Esophagus (tissue), 2 donors: ENCODE measurements around the gene ANTXR1. TPM values are rescaled to one million over a fixed set of nuclear protein-coding genes. Genes with fewer than 3 reads are reported as not detected.

Experiments
- H3K27ac ChIP-seq, 2 donors: one replicate each; pipeline ENCODE4 v1.5.1; 2013; ENCODE audit warnings: low read depth in 2 of 2, mild to moderate bottlenecking in 2 of 2, inconsistent platforms in 1 of 2, low read length in 1 of 2, moderate library complexity in 1 of 2
- H3K27me3 ChIP-seq, 2 donors: one replicate each; pipeline ENCODE4 v1.6.1; 2013; ENCODE audit warnings: low read length in 2 of 2, control low read depth in 1 of 2, mild to moderate bottlenecking in 1 of 2; ENCODE audit not compliant: insufficient read depth in 2 of 2, control insufficient read depth in 1 of 2
- H3K36me3 ChIP-seq, 2 donors: one replicate each; pipeline ENCODE4 v1.6.1; 2013; ENCODE audit warnings: low read length in 1 of 2; ENCODE audit not compliant: control insufficient read depth in 2 of 2, insufficient read depth in 2 of 2
- H3K4me1 ChIP-seq, 2 donors: one replicate each; pipeline ENCODE4 v1.6.1; 2013; ENCODE audit warnings: low read length in 1 of 2; ENCODE audit not compliant: control insufficient read depth in 2 of 2, insufficient read depth in 2 of 2
- H3K4me3 ChIP-seq, 2 donors: one replicate each; pipeline ENCODE4 v1.5.1; 2013; ENCODE audit warnings: low read length in 2 of 2, mild to moderate bottlenecking in 2 of 2, low read depth in 1 of 2, moderate library complexity in 1 of 2
- H3K9me3 ChIP-seq, 2 donors: one replicate each; pipeline ENCODE4 v1.6.1; 2013; ENCODE audit warnings: mild to moderate bottlenecking in 2 of 2, low read depth in 1 of 2, low read length in 1 of 2, moderate library complexity in 1 of 2; ENCODE audit not compliant: control insufficient read depth in 2 of 2, insufficient read depth in 1 of 2
- WGBS, 2 donors: extraction: QIAGEN DNeasy Blood & Tissue Kit; methylation state at CpG; one replicate each; pipeline ENCODE4 v1.1.7; 2013; 5-methylcytosine and 5-hydroxymethylcytosine counted together
- polyA plus RNA-seq, 2 donors: library from polyadenylated mRNA; stranded (reverse); fragments of 200-250 nt; gene quantifications; one replicate each; pipeline ENCODE4 v1.2.3, GENCODE V29; 2013
- donor health status: healthy with polysubstance abuse.
- donor health status: Bipolar disorder and iron deficiency.

The ANTXR1 gene
- polyA plus RNA-seq, 2 donors = 5.0 to 8.5 TPM

DNA sequence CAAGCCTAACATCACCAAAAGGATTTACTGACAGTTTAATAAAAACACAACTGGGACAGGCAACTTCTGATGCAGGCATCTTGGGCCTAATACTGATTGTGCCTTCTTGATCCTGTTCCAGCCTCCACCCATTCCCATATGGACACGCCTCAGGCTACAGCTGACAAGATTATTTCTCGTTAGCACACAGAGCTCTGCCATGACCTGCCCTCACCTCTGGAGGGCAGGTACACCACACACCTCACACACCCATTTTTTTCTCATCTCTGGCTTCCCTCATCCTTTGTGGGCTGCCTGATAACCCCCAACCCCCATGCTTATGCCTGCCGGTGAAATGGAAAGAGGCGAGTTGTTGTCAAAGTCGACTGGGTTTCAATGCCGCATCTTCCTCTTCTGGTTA lies 147.0 kb downstream of the ANTXR1 start:
- 52 to 61% methylated on average over 6 of the region's 6 CpGs for WGBS, 2 donors
- H3K27me3 ChIP-seq = no peaks in the 10 kb centered on the region
- H3K36me3 ChIP-seq = no peaks in the 10 kb centered on the region
- no peaks in the 10 kb centered on the region for H3K9me3 ChIP-seq
- H3K27ac ChIP-seq = peak overlapping the region; percentile 2 to 29
- no peak overlapping the region for H3K4me3 ChIP-seq
- H3K4me1 ChIP-seq = peaks cover 0 to 5% of the 10 kb centered on the region in 2 donors

DNA sequence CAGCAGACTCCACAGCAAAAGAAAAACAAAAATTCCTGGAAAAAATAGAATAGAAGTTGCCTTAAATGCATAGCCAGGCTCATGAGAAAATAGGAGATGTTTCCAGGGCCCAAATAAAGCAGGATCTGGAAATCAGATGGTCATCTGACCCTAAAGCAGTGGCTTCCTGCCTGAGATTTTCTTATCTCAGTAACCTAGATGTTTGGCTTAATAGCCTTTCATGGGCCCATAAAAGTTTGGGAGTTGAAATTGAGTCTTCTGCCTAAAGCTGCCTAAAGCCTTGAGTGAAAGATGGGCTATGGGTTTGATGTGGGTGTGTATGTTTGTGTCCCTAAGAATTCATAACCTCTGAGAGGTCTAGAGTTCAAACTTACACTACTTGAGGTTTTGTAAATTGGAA lies 149.1 kb downstream of the ANTXR1 start:
- peaks cover 0 to 6% of the 10 kb centered on the region in 2 donors for H3K4me1 ChIP-seq
- H3K9me3 ChIP-seq = no peaks in the 10 kb centered on the region
- H3K27ac ChIP-seq = peak overlapping the region in 1 of 2 donors; percentile 3
- H3K27me3 ChIP-seq = no peaks in the 10 kb centered on the region
- H3K36me3 ChIP-seq = no peaks in the 10 kb centered on the region
- H3K4me3 ChIP-seq = no peak overlapping the region

DNA sequence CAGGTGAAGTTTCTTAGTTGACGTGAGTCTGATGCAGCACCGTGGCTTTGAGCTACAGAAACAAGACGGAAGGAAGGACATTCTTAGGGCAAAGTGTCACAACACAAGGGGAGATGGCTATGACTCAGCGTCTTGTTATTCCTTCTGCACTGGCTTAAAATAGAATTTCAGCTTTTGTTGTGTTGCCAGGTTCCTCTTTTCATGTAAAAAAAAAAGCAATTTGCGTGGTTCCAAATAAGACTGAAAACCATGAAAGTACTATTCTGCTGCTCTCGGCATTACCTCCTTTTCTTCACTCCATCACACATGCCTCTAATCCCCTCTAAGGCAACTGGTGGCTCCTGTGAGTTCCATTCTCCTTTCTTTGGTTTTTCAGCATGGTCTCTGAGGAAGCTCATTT lies 150.1 kb downstream of the ANTXR1 start:
- Histone ChIP-seq H3K27ac (peak overlapping the region; percentile 40 to 61), H3K9me3 (no peaks in the 10 kb centered on the region), H3K4me1 (peaks cover 4 to 12% of the 10 kb centered on the region in 2 donors), H3K4me3 (no peak overlapping the region), H3K27me3 (no peaks in the 10 kb centered on the region), H3K36me3 (no peaks in the 10 kb centered on the region)
- 12 to 29% methylated on average over 6 of the region's 6 CpGs for WGBS, 2 donors

DNA sequence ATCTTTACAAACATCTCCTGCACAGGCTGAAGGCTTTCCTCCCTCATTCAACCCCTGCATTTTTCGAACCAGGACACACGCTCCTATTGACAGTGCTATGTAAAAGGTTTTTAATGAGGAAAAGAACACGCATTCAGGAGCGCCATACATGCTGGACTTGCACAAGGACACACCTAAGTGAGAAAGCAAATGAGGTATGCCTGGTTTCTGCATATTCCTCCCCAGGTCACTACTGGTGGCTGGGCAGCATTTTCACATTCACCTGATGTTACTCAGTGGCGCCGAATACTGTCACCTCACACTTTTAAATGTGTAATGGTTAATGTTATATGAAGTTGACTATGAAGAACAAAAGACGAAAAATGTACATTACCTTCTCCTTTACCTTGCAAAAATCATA lies 150.6 kb downstream of the ANTXR1 start:
- Histone ChIP-seq H3K27ac (peak overlapping the region; percentile 40 to 61), H3K9me3 (no peaks in the 10 kb centered on the region), H3K4me1 (peaks cover 4 to 13% of the 10 kb centered on the region in 2 donors), H3K27me3 (no peaks in the 10 kb centered on the region), H3K4me3 (no peak overlapping the region), H3K36me3 (no peaks in the 10 kb centered on the region)
- 90 to 93% methylated on average over 7 of the region's 7 CpGs for WGBS, 2 donors

DNA sequence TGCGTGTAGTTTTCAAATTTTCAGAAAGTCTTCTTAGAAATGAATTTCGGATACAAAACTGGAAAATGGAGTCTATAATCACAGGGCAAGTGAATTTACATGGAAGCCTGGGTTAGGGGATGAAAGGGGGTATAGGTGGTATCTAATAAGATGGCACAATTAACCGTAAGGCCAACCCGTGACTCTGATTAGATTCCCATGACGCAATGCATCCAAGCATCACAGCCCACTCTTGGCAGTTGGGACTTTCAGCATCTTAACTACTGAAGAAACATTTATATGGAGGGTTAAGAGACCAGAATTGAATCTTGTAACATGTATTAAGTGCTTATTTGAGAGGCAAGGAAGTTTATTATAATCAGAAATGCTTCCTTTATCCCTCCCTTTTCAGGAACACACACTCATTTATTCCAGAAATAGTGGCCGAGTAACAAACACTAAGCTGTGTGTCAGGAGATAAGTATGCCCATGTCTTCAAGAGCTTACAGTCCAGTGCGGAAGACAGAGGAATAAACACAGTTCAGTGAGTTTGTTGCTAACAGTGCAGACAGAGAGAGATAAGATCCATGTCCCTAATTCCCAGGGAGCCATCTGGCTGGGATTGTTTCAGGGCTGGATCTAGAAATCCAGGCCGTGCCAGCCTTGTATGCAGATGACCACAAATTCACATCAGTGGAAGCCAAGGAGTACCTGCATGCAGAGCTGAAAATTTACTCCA lies 151.2 kb downstream of the ANTXR1 start:
- 75 to 79% methylated on average over 8 of the region's 8 CpGs for WGBS, 2 donors
- no peaks in the 10 kb centered on the region for H3K9me3 ChIP-seq
- no peaks in the 10 kb centered on the region for H3K36me3 ChIP-seq
- no peak overlapping the region for H3K4me3 ChIP-seq
- H3K27ac ChIP-seq = peak overlapping the region in 1 of 2 donors; percentile 40
- no peaks in the 10 kb centered on the region for H3K27me3 ChIP-seq
- peaks cover 7 to 16% of the 10 kb centered on the region in 2 donors for H3K4me1 ChIP-seq

DNA sequence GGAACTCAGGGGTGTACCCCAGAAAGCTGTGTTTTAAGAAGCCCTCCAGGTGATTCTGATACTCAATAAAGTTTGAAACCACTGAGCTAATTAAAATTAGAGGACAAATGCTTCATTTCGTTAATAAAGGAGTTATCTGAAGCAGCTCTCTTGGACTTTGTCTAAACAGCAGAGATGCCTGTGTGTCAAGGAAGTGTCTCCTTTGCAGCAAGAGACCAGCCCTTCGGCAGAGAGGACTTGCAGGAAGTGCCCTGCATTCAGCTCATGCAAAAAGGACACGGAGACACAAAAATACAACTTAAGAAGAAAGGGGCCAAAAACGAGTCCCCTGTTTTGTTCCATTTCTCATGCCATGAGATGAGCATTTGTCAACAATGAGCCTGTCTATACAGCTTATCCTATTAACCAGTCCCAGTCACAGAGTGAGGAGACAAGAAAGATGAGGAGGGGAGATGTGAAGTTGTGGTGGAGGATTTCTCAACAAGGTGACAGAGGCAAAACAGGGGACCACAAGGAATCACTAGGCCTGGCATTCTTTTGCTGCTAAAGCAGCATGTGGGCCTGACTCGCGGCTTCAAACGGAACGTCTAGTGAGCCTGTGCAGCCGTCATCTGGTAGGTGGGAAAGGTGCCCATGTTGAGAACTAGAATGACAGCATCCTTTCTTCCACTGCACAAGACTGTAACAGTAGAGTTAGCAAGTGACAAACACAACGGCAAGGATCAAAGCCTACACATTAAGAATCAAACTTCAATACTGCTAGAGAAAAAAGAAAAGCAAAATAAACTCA lies 152.3 kb downstream of the ANTXR1 start:
- peaks cover 10 to 18% of the 10 kb centered on the region in 2 donors for H3K4me1 ChIP-seq

DNA sequence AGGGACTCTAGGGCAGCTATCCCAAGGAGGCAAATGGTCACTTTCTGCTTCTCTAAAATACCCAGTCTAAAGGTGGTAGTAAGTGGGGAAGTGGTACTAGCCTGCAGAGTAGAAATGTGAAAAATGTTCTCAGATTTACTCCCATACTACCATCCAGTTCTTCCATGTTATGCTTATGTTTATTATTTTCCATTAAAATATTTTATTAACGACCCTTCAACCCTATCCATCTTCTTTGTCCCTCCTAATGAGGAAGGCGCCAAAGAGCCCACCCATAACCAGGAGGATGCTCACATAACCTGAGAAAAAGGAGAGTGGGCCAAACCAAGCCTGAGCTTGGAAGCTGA lies 153.5 kb downstream of the ANTXR1 start:
- 92 to 96% methylated on average over 2 of the region's 2 CpGs for WGBS, 2 donors
- no peak overlapping the region for H3K4me3 ChIP-seq
- peaks cover 10 to 18% of the 10 kb centered on the region in 2 donors for H3K4me1 ChIP-seq

More for the DNA sequence above, 152.3 kb downstream of the ANTXR1 start:
- Histone ChIP-seq H3K36me3 (no peaks in the 10 kb centered on the region), H3K4me3 (no peak overlapping the region), H3K27ac (no peak overlapping the region), H3K9me3 (no peaks in the 10 kb centered on the region), H3K27me3 (no peaks in the 10 kb centered on the region)
- 75% methylated on average over 10 of the region's 10 CpGs for WGBS, 2 donors

DNA sequence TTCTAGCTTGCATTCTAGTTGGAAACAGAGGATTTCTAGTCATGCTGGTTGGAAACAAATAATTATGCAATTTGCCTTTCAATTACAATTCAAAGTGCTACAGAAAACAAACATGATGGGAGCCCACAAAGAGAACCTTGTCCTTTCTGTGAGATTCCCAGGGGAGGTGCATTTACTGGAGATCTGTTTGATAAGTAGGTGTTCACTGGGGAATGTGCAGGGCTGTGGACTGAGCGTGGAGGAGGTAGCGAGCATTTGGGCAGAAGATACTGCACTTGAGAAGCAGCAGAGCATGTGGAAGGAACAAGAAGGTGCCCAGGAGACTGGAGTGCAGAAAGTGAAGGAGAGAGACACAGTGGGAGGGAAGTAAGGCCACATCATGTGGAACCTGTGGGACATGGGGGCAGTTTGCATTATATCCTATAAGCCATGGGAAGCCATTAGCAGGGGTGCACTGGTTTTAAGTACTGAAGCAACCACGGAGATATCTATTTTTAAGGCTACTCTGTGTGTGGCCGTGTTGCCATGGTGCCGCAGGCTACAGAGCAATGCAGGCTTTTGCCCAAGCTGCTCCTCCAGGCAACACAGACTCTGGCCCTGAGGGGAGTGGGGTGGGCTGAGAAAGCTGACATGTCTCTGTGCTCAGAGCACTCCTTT lies 154.0 kb downstream of the ANTXR1 start:
- Histone ChIP-seq H3K27ac (peak overlapping the region in 1 of 2 donors; percentile 18), H3K9me3 (no peaks in the 10 kb centered on the region), H3K4me3 (no peak overlapping the region), H3K27me3 (no peaks in the 10 kb centered on the region), H3K36me3 (no peaks in the 10 kb centered on the region), H3K4me1 (peaks cover 10 to 18% of the 10 kb centered on the region in 2 donors)
- WGBS, 2 donors = 81 to 90% methylated on average over 5 of the region's 5 CpGs

More for the DNA sequence above, 153.5 kb downstream of the ANTXR1 start:
- Histone ChIP-seq H3K9me3 (no peaks in the 10 kb centered on the region), H3K27ac (no peak overlapping the region), H3K36me3 (no peaks in the 10 kb centered on the region), H3K27me3 (no peaks in the 10 kb centered on the region)

DNA sequence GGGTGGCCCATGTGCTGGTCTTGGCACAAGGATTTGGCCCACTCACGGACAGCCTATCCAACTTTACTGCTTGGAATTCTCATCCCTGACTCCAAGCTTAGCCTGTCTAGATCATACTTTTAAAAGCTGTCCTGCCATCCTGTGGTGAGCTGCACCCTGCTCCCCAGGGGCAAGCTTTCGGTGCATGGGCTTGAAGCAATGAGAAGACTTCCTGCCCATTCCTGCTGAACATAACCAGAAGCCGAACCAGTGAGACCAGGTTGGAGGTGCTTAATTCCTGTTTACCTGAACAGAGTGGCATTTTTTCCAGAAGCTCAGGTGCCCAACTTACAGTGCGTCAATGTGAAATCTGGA lies 154.5 kb downstream of the ANTXR1 start:
- Histone ChIP-seq H3K9me3 (no peaks in the 10 kb centered on the region), H3K36me3 (no peaks in the 10 kb centered on the region), H3K27me3 (no peaks in the 10 kb centered on the region), H3K4me1 (peaks cover 10 to 18% of the 10 kb centered on the region in 2 donors), H3K4me3 (no peak overlapping the region), H3K27ac (peak overlapping the region in 1 of 2 donors; percentile 18)
- WGBS, 2 donors = 63 to 65% methylated on average over 4 of the region's 4 CpGs
